PC-9 (cell line): ENCODE results near the gene TNIK. TPM values are rescaled to one million over a fixed set of nuclear protein-coding genes. Genes with fewer than 3 reads are reported as not detected.

Experiments
- BruUV-seq: library from RNA; stranded (reverse); fragments of 400-500 nt; replicated peaks from 2 replicates; lab custom pipeline; 2021; lab: Mats Ljungman, UMichigan
- CTCF ChIA-PET: fragments of 300-600 bp; sonication (Branson Sonifier 250); formaldehyde crosslinking; loops from one replicate; lab custom pipeline; 2022; ENCODE audit warnings: antibody characterized with exemption; lab: Charles Lee
- POLR2A ChIA-PET: fragments of 300-600 bp; sonication (Branson Sonifier 250); formaldehyde crosslinking; loops from one replicate; lab custom pipeline; 2022; ENCODE audit warnings: antibody characterized with exemption; ENCODE audit not compliant: unreplicated experiment; lab: Charles Lee
- DNase-seq, 2 experiments: peaks; one replicate each; pipeline versions ENCODE4 v3.0.0 to v3.0.0-alpha.2; 2015 to 2022; ENCODE audit warnings: mixed read lengths in 1 of 2
- H2AFZ ChIP-seq: fragments of 200-600 bp; sonication (generic); 2 replicates; pipeline ENCODE4 v1.8.1; 2017; ENCODE audit warnings: antibody characterized with exemption
- H3F3A ChIP-seq: fragments of 200-600 bp; sonication (generic); 2 replicates; pipeline ENCODE4 v1.8.1; 2017; ENCODE audit warnings: antibody characterized with exemption, mild to moderate bottlenecking, low read depth; ENCODE audit not compliant: insufficient read depth
- H3K27ac ChIP-seq: fragments of 200-600 bp; sonication (generic); 2 replicates; pipeline ENCODE4 v1.6.1; 2016; ENCODE audit warnings: mixed run types
- H3K27me3 ChIP-seq: fragments of 200-600 bp; sonication (generic); 2 replicates; pipeline ENCODE4 v1.6.1; 2016; ENCODE audit warnings: low read depth, mixed run types; ENCODE audit not compliant: insufficient read depth
- H3K36me3 ChIP-seq: fragments of 200-600 bp; sonication (generic); 2 replicates; pipeline ENCODE4 v1.6.1; 2016; ENCODE audit warnings: low read depth, mixed run types
- H3K4me1 ChIP-seq: fragments of 200-600 bp; sonication (generic); replicated peaks from 2 replicates; pipeline ENCODE4 v1.6.1; 2016; ENCODE audit warnings: mixed run types; ENCODE audit not compliant: insufficient read depth
- H3K4me2 ChIP-seq: fragments of 200-600 bp; sonication (generic); 2 replicates; pipeline ENCODE4 v1.6.1; 2017; ENCODE audit warnings: mixed run types
- H3K4me3 ChIP-seq: fragments of 200-600 bp; sonication (generic); 2 replicates; pipeline ENCODE4 v1.6.1; 2016; ENCODE audit warnings: mixed run types
- H3K79me2 ChIP-seq: fragments of 200-600 bp; sonication (generic); 2 replicates; pipeline ENCODE4 v1.6.1; 2017; ENCODE audit warnings: low read depth, mixed run types
- H3K9me2 ChIP-seq: fragments of 200-600 bp; sonication (generic); 2 replicates; pipeline ENCODE4 v1.8.1; 2017; ENCODE audit warnings: mild to moderate bottlenecking; ENCODE audit not compliant: insufficient read depth
- H3K9me3 ChIP-seq: fragments of 200-600 bp; sonication (generic); 2 replicates; pipeline ENCODE4 v1.8.1; 2016; ENCODE audit warnings: low read depth; ENCODE audit not compliant: insufficient read depth
- H4K20me1 ChIP-seq: fragments of 200-600 bp; sonication (generic); 2 replicates; pipeline ENCODE4 v1.8.1; 2017; ENCODE audit not compliant: insufficient read depth
- CTCF ChIP-seq: fragments of 200-600 bp; sonication (generic); conservative IDR thresholded peaks from 2 replicates; pipeline ENCODE4 v1.6.1; 2017; ENCODE audit warnings: mixed run types, antibody characterized with exemption, mild to moderate bottlenecking, moderate library complexity
- EZH2 ChIP-seq: fragments of 200-600 bp; sonication (generic); IDR thresholded peaks from 2 replicates; pipeline ENCODE4 v1.8.0; 2017; ENCODE audit warnings: antibody characterized with exemption, low read depth
- intact Hi-C: fragments of 100-400 bp; cut with micrococcal nuclease; formaldehyde crosslinking; loops from one replicate; pipeline ENCODE4 v1.10.0; 2022; ENCODE audit not compliant: unreplicated experiment
- total RNA-seq: library from RNA; stranded (reverse); gene quantifications from 2 replicates; pipeline ENCODE4 v1.2.3, GENCODE V29; 2021

TNIK gene
- total RNA-seq, 1 experiment from 2014 or later = 30.7 TPM

DNA sequence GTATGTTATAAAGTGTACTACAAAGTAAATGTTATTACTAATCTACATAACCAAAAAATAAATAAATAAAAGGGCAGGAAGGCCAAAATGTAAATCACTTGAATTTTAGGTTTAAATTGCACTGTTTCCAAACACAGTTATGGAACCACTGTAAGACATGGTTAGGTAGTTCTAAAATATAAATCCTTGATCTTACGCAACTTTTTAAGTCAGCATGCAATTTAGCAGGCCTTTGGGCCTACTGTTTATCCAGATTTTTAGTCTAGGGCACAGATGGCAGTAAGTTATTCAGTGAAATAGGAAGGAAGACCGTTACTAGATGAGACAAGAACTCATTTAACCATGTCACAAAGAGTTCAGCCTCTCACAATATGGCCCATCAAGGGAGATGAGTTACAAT is 246.3 kb downstream of the TNIK start:
- intact Hi-C loops = no loop called here
- Histone ChIP-seq H3K9me2 (no peaks in the 10 kb centered on the region), H3K4me3 (no peak overlapping the region), H3K4me2 (no peak overlapping the region), H2AFZ (no peak overlapping the region), H3K4me1 (no peaks in the 10 kb centered on the region), H3K27ac (no peak overlapping the region), H3K27me3 (no peaks in the 10 kb centered on the region), H4K20me1 (no peaks in the 10 kb centered on the region), H3F3A (no peaks in the 10 kb centered on the region), H3K79me2 (no peaks in the 10 kb centered on the region), H3K36me3 (0 out of 2 replicates have a peak, but pooled peaks cover 3% of the 10 kb centered on the region), H3K9me3 (no peaks in the 10 kb centered on the region)
- TF ChIP-seq CTCF (no peak), EZH2 (no peak)
- ChIA-PET POLR2A (no interaction called here), CTCF (no interaction called here)
- no peak for DNase-seq
- BruUV-seq = no TSS peak

DNA sequence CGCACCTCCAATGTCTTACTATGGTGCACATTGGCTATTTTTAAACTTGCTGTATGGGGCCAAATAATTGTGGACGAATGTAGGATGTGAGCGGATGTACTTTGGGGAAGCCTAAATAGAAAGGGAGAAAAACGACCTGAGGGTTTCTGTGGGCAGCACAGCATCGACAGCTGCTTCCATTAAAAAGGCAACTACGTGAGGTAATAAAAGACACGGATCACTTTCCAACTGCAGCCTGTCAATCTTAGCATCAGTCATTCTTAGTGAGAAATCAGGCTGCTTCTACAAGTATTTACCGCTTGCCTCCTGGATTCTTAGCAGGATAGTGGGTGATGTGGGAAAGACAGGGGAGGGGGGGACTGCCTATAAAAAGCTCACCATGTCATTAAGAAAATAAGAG is 247.0 kb downstream of the TNIK start:
- ChIA-PET POLR2A (no interaction called here), CTCF (no interaction called here)
- no peaks in the 10 kb centered on the region for H3K9me3 ChIP-seq
- 0 out of 2 replicates have a peak, but pooled peaks cover 3% of the 10 kb centered on the region for H3K36me3 ChIP-seq
- H3K4me1 ChIP-seq = no peaks in the 10 kb centered on the region
- no TSS peak for BruUV-seq
- H4K20me1 ChIP-seq = no peaks in the 10 kb centered on the region
- no peak overlapping the region for H3K4me3 ChIP-seq
- no peaks in the 10 kb centered on the region for H3F3A ChIP-seq
- no peak overlapping the region for H2AFZ ChIP-seq
- no peak overlapping the region for H3K27ac ChIP-seq
- TF ChIP-seq CTCF (no peak), EZH2 (no peak)
- intact Hi-C loops = no loop called here
- no peaks in the 10 kb centered on the region for H3K27me3 ChIP-seq
- H3K9me2 ChIP-seq = no peaks in the 10 kb centered on the region
- no peak for DNase-seq
- H3K79me2 ChIP-seq = no peaks in the 10 kb centered on the region
- H3K4me2 ChIP-seq = no peak overlapping the region

DNA sequence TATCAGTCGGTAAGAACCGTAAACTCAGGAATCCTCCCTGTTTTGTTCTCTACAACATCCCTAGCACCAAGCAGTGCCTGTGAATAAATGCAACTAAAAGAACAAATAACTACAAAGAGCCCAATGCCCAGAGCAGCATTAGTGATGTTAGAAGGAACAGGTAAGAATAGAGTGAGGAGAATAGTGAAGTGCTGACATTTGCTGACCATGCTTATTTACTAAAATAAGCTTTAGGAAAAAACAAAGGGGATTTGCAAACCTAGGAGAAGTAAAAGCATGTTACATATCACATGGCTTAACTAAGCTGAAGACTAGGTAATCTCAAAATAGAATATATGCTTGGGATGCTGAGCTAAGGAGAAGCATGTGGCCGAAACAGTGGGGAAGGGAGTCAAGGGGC is 247.6 kb downstream of the TNIK start:
- no peaks in the 10 kb centered on the region for H4K20me1 ChIP-seq
- no peak overlapping the region for H3K4me3 ChIP-seq
- BruUV-seq = no TSS peak
- H3K9me3 ChIP-seq = no peaks in the 10 kb centered on the region
- TF ChIP-seq EZH2 (no peak), CTCF (no peak)
- no peak for DNase-seq
- H3K4me2 ChIP-seq = no peak overlapping the region
- H3K9me2 ChIP-seq = no peaks in the 10 kb centered on the region
- no peaks in the 10 kb centered on the region for H3F3A ChIP-seq
- POLR2A ChIA-PET = no interaction called here
- H3K27ac ChIP-seq = no peak overlapping the region
- intact Hi-C loops = no loop called here
- no peaks in the 10 kb centered on the region for H3K27me3 ChIP-seq
- H2AFZ ChIP-seq = no peak overlapping the region
- H3K36me3 ChIP-seq = 0 out of 2 replicates have a peak, but pooled peaks cover 3% of the 10 kb centered on the region
- no peaks in the 10 kb centered on the region for H3K79me2 ChIP-seq
- H3K4me1 ChIP-seq = no peaks in the 10 kb centered on the region
- CTCF ChIA-PET = no interaction called here
